ENCODE data around the gene PRIMPOL.
A peak's percentile ranks its signal among the peaks of the same experiment; 100 is the strongest.
"Not testable (repeated sequence)": the region's sequence is repeated elsewhere in the genome, so short reads cannot be mapped to it uniquely, and the experiment has no call there.

Gene PRIMPOL

DNA sequence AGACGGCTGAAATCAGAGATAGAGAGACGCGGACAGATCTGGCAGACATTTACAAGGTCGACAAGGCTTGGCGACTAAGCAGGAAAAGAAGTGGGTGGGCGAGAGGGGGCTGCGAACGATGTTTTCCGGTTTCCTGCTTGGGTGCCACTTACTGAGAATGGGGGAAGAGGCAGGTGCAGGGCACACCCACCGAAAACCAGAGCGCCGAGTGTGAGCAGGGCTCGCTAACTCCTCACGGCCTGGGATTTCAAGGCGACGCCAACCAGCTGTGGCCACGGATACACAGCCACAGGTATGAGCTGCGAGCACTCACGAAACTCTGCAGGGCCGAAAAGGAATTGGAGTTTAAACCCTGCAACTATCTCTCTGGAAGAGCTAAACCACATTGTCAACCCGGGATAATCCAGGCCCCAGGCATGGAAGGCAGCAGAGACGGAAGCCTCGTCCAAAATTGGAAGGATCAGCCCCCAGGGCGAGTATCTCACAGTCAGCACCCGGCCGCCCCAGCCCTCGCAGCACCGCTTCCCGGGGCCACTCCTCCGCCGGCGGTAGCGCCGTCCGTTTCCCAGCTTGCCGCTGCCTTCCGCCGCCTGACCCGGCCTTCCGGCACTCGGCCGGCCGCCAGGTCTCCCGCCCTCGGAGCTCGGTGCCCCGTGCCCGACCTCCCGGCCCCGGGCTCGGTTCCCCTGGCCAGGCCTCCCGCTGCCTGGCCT lies 1.1 kb upstream of the PRIMPOL start:
- CTCF ChIA-PET: interaction anchor here (1.1 to 2.7 kb wide), 4 partner anchors 8 to 385 kb away, joined by 3 to 12 read pairs (median 4); partner anchors contain the start of gene ACSL1
- peak overlapping the region; percentile 75 for H3K4me3 ChIP-seq (ENCODE audit: low read depth, low read length)
- TF ChIP-seq, protein P1, sequence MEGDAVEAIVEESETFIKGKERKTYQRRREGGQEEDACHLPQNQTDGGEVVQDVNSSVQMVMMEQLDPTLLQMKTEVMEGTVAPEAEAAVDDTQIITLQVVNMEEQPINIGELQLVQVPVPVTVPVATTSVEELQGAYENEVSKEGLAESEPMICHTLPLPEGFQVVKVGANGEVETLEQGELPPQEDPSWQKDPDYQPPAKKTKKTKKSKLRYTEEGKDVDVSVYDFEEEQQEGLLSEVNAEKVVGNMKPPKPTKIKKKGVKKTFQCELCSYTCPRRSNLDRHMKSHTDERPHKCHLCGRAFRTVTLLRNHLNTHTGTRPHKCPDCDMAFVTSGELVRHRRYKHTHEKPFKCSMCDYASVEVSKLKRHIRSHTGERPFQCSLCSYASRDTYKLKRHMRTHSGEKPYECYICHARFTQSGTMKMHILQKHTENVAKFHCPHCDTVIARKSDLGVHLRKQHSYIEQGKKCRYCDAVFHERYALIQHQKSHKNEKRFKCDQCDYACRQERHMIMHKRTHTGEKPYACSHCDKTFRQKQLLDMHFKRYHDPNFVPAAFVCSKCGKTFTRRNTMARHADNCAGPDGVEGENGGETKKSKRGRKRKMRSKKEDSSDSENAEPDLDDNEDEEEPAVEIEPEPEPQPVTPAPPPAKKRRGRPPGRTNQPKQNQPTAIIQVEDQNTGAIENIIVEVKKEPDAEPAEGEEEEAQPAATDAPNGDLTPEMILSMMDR (IDR thresholded peaks at IDR 0.05; ENCODE audit: insufficient read depth, low read length, missing control alignments): no peak
- DNase-seq (ENCODE audit: low read depth, low spot score): no peak
- POLR2A ChIA-PET: interaction anchor here (0.6 to 1.6 kb wide), 4 partner anchors 8 to 384 kb away, joined by 3 to 4 read pairs (median 4); partner anchors contain the start of gene CENPU

DNA sequence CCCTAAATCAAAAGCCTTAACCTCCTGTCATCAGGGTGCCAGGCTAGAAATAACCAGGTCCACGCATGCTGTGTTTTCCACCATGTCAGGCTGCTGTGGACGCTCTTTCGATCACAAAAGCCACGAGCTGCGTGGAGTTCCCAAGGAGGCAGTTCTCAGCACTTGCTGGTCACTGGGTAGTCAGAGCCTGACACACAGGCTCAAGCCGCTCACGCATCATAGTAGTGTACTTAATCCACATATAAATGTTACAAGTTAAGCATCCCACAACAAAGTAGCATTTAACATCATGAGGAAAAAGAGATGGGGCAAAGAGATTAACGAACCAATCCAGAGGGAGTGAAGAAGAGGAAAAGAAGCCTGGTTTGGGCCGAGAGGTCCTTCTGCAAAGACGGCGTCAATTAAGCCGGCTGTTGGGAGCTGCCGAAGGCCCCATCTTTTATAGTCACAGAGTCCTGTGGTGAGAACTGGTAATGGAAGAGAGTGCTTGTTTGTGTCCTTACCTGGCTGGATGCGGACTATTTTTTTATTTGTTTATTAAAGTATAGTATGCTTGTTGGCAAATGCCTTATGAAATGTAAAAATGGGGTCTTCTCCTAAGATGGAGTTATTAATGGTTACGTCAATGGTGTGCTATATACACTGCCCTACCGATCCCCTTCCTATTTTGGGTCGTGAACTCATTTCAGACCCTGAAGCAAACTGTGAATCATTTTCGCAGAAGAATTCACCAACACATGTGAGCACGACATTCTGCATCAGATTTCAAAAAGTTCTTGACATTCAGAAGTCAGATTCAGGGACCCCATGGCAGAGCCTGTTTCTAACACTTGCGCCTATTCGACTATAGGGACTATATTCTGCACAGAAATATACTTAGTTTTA lies 675 bp downstream of the PRIMPOL start:
- POLR2A ChIA-PET: interaction anchor here (1.0 to 1.6 kb wide), 3 partner anchors 10 to 386 kb away, joined by 4 to 5 read pairs (median 4); partner anchors contain the start of gene CENPU
- CTCF ChIA-PET: interaction anchor here (0.7 to 1.6 kb wide), 2 partner anchors 10 to 387 kb away, joined by 3 read pairs; no protein-coding TSS in a partner anchor
- peak overlapping the region; percentile 79 for H3K4me3 ChIP-seq (ENCODE audit: low read depth, low read length)
- TF ChIP-seq, protein P1 (IDR thresholded peaks at IDR 0.05; ENCODE audit: insufficient read depth, low read length, missing control alignments): no peak
- no peak for DNase-seq (ENCODE audit: low read depth, low spot score)

DNA sequence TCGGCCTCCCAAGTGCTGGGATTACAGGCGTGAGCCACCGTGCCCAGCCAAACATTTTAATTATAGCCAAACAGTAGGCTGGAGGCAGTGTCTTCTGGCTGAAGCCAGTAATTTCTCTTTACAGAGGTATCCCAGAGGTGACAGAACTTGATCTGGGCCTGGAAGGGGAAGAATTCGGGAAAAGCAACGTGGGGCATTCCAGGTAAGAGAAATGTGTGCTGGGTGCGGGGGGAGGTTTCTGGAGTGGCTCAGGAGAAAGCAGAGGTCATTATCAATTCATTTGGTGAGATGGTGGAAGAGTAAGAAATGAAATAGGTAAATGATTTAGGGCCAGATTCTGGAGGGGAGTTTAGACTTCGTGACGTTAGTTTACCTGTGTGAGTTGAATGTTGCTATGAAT lies 2.4 kb downstream of the PRIMPOL start:
- ChIA-PET CTCF (no interaction called here), POLR2A (no interaction called here)
- TF ChIP-seq, protein P1 (IDR thresholded peaks at IDR 0.05; ENCODE audit: insufficient read depth, low read length, missing control alignments): no peak
- no peak overlapping the region for H3K4me3 ChIP-seq (ENCODE audit: low read depth, low read length)
- DNase-seq (ENCODE audit: low read depth, low spot score): no peak

DNA sequence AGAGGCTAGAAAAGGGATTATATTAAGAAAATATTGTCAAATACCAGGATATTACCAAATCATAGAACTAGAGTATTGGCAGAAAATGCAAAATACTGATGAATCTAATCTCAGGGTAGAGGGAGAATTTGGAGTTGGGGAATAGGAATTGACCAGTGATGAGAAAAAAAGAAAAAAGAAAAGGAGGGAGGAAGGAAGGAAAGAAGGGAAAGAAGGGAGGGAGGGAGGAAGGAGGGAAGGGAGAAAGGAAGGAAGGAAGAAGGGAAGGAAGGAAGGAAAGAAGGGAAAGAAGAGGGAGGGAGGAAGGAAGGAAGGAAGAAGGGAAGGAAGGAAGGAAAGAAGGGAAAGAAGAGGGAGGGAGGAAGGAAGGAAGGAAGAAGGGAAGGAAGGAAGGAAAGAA lies 3.1 kb downstream of the PRIMPOL start:
- POLR2A ChIA-PET; DNase-seq (ENCODE audit: low read depth, low spot score); H3K4me3 ChIP-seq (ENCODE audit: low read depth, low read length): not testable (repeated sequence)
- CTCF ChIA-PET: interaction anchor here (1.5 kb wide), 1 partner anchor 93 kb away, joined by 3 read pairs; no protein-coding TSS in a partner anchor

DNA sequence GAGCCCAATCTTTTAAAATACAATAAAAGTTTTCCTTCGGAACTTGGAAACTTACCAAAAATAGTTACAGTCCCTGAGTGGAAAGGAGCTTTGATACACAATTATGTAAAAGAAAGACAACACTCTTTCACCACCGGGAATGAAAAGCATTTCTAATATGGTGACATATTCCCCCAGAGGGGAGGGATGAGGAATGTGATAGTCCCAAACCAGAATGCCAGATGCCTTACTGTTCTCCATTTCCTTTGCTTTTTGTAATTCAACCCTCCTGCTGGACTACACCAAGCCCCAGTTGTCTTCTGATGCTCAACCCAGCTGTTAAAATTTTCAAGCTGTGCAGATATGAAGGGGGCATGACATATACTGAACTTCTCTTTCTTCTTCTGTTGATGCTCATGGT lies 4.1 kb downstream of the PRIMPOL start:
- no peak overlapping the region for H3K4me3 ChIP-seq (ENCODE audit: low read depth, low read length)
- TF ChIP-seq, protein P1 (IDR thresholded peaks at IDR 0.05; ENCODE audit: insufficient read depth, low read length, missing control alignments): no peak
- ChIA-PET POLR2A (no interaction called here), CTCF (interaction anchor here (0.7 to 1.5 kb wide), 4 partner anchors 9 to 92 kb away, joined by 3 to 4 read pairs (median 4); partner anchors contain the start of gene CENPU)
- peak; percentile 34 for DNase-seq (ENCODE audit: low read depth, low spot score)

DNA sequence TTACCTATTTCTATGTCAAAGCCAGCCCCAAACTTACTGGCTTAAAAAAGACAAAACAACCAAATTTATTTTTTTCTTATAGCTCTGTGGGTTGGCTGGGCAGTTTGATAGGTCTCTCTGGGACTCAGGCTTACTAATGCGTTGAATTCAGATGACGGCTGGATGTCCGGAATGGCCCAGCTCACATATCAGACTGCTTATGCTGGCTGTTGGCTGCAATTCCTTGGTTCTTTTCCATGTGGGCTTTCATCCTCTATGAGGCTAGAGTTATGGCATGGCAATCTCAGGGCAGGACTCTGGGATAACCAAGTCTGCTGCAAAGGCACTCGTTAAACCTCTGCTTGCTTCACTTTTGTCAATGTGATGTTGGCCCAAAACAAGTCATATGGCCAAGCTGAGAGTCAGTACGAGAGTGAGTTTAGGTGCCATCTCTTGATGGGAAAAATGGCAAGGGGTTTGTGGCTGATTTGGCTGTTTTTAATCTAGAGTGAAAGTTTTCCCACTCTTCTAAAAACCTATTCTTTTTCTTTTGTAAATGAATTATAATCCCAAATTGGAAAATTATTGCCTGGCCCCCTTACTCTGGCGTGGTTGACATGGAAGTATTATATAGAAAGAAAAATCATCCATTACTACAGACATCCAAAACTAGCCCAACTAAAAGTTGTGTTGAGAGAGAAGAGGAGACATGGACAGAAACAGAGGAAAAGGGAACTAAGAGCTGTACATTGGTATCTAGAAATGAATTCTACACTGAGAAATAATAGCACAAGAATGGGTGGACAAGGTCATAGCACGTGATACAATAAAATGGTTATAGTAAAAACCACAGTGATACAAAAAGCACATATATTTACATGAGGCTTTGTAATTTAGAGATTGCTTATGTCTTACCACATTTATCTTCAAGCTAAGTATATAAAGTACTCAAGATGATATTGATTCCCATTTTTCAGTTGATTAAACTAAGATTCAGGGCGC lies 6.6 kb downstream of the PRIMPOL start:
- TF ChIP-seq, protein P1 (IDR thresholded peaks at IDR 0.05; ENCODE audit: insufficient read depth, low read length, missing control alignments): no peak
- CTCF ChIA-PET: no interaction called here
- no peak overlapping the region for H3K4me3 ChIP-seq (ENCODE audit: low read depth, low read length)
- no peak for DNase-seq (ENCODE audit: low read depth, low spot score)
- POLR2A ChIA-PET: no interaction called here

Data from AG04449 (cell line).